ENCODE data around the gene ABCG1.

Gene ABCG1

GRCh38 chr21:42188663-42189062 is 30.3 kb upstream of the ABCG1 start:
- TF ChIP-seq CTCF (IDR thresholded peaks at IDR 0.05; ENCODE audit: extremely low read depth, missing control alignments), result no peak
- no peak for DNase-seq (ENCODE audit: low spot score)

- no peak for DNase-seq (ENCODE audit: low spot score)
- TF ChIP-seq CTCF (IDR thresholded peaks at IDR 0.05; ENCODE audit: extremely low read depth, missing control alignments), result no peak
These were observed 29.5 kb upstream of the ABCG1 start for GRCh38 chr21:42189431-42189830.

- no peak for DNase-seq (ENCODE audit: low spot score)
- TF ChIP-seq CTCF (IDR thresholded peaks at IDR 0.05; ENCODE audit: extremely low read depth, missing control alignments), result no peak
These were observed 29.0 kb upstream of the ABCG1 start for GRCh38 chr21:42189860-42190485.

- no peak for TF ChIP-seq CTCF (IDR thresholded peaks at IDR 0.05; ENCODE audit: extremely low read depth, missing control alignments)
- DNase-seq (ENCODE audit: low spot score), result no peak
These were observed 28.5 kb upstream of the ABCG1 start for GRCh38 chr21:42190486-42190863.

- DNase-seq (ENCODE audit: low spot score), result no peak
- TF ChIP-seq CTCF (IDR thresholded peaks at IDR 0.05; ENCODE audit: extremely low read depth, missing control alignments), result no peak
These were observed 27.9 kb upstream of the ABCG1 start for GRCh38 chr21:42191064-42191463.

GRCh38 chr21:42191696-42192595 is 27.0 kb upstream of the ABCG1 start:
- no peak for TF ChIP-seq CTCF (IDR thresholded peaks at IDR 0.05; ENCODE audit: extremely low read depth, missing control alignments)
- DNase-seq (ENCODE audit: low spot score), result no peak

GRCh38 chr21:42193131-42193671 is 25.7 kb upstream of the ABCG1 start:
- DNase-seq (ENCODE audit: low spot score), result no peak
- TF ChIP-seq CTCF (IDR thresholded peaks at IDR 0.05; ENCODE audit: extremely low read depth, missing control alignments), result no peak
